HepG2 (cell line): ENCODE data around the gene VCAN. TPM values are rescaled to one million over a fixed set of nuclear protein-coding genes. Genes with fewer than 3 reads are reported as not detected.

Source experiments
- ARNTL ChIP-seq: sonication (generic); formaldehyde crosslinking; IDR thresholded peaks from 2 replicates; pipeline ENCODE4 v1.4.0; 2020; ENCODE audit warnings: mild to moderate bottlenecking, missing genetic modification reagents
- GATA4 ChIP-seq: sonication (generic); IDR thresholded peaks from 2 replicates; pipeline ENCODE4 v1.6.1; 2016; ENCODE audit warnings: antibody characterized with exemption, low read depth, borderline replicate concordance
- KAT7 ChIP-seq: IDR thresholded peaks from 2 replicates; pipeline ENCODE4 v1.6.1; 2018; ENCODE audit warnings: borderline replicate concordance, missing compliant biosample characterization
- KDM5B ChIP-seq: sonication (generic); formaldehyde crosslinking; IDR thresholded peaks from 2 replicates; pipeline ENCODE4 v1.4.0; 2020; ENCODE audit warnings: missing genetic modification reagents, mild to moderate bottlenecking, borderline replicate concordance
- KLF12 ChIP-seq: sonication (generic); formaldehyde crosslinking; IDR thresholded peaks from 2 replicates; pipeline ENCODE4 v1.4.0; 2020; ENCODE audit warnings: missing genetic modification reagents, borderline replicate concordance
- KLF13 ChIP-seq: sonication (generic); formaldehyde crosslinking; IDR thresholded peaks from 2 replicates; pipeline ENCODE4 v1.4.0; 2020; ENCODE audit warnings: mild to moderate bottlenecking, missing genetic modification reagents
- KLF6 ChIP-seq: IDR thresholded peaks from 2 replicates; pipeline ENCODE4 v1.8.0; 2016; ENCODE audit warnings: missing biosample characterization, missing genetic modification reagents
- MED13 ChIP-seq: sonication (generic); formaldehyde crosslinking; IDR thresholded peaks from 2 replicates; pipeline ENCODE4 v1.5.0; 2020; ENCODE audit warnings: missing genetic modification reagents
- ONECUT2 ChIP-seq: sonication (generic); formaldehyde crosslinking; IDR thresholded peaks from 2 replicates; pipeline ENCODE4 v1.4.0; 2020; ENCODE audit warnings: missing genetic modification reagents
- RBFOX2 ChIP-seq: fragments of 200-400 bp; formaldehyde crosslinking; IDR thresholded peaks from 2 replicates; pipeline ENCODE4 v1.6.1; 2017; ENCODE audit warnings: low read depth, mild to moderate bottlenecking, low read length
- ZBTB20 ChIP-seq: sonication (generic); formaldehyde crosslinking; IDR thresholded peaks from 2 replicates; pipeline ENCODE4 v1.8.1; 2023; ENCODE audit warnings: missing genetic modification reagents, low read depth, mild to moderate bottlenecking, borderline replicate concordance
- ZNF501 ChIP-seq: sonication (generic); formaldehyde crosslinking; IDR thresholded peaks from 2 replicates; pipeline ENCODE4 v1.5.1; 2020; ENCODE audit warnings: mild to moderate bottlenecking, moderate library complexity, missing genetic modification reagents
- ZNF569 ChIP-seq: sonication (generic); formaldehyde crosslinking; IDR thresholded peaks from 2 replicates; pipeline ENCODE4 v1.5.0; 2020; ENCODE audit warnings: mild to moderate bottlenecking, missing genetic modification reagents, moderate library complexity, borderline replicate concordance
- ZSCAN29 ChIP-seq: sonication (generic); formaldehyde crosslinking; conservative IDR thresholded peaks from 2 replicates; pipeline ENCODE4 v1.4.0; 2020; ENCODE audit warnings: mild to moderate bottlenecking, missing genetic modification reagents
- polyA plus RNA-seq, 8 experiments: library from polyadenylated mRNA; depleted of rRNA in 3 of 8; stranded (reverse) in 7 of 8; unstranded in 1 of 8; fragments of >200 nt; fragmentation: Illumina TruSeq in 4 of 8; extraction: Trizol in 4 of 8; gene quantifications; 2 replicates each; pipeline versions ENCODE4 v1.2.1 to v1.2.3, GENCODE V29; 2011 to 2016; ENCODE audit warnings: low read depth in 4 of 8, missing spikeins in 1 of 8, mixed read lengths in 1 of 8; ENCODE audit not compliant: insufficient read depth in 1 of 8
- total RNA-seq, 5 experiments: library from RNA; depleted of rRNA; stranded (reverse); fragments of >200 nt; fragmentation: Illumina TruSeq; extraction: Trizol; gene quantifications; 2 replicates each; pipeline ENCODE4 v1.2.3, GENCODE V29; 2016; ENCODE audit warnings: low read depth in 1 of 5
- TF ChIP-seq, protein P1 (sequence below): sonication (generic); formaldehyde crosslinking; IDR thresholded peaks from 2 replicates; pipeline ENCODE4 v1.4.0; 2020; ENCODE audit warnings: mild to moderate bottlenecking, missing genetic modification reagents
- TF ChIP-seq, protein P2 (sequence below): sonication (generic); formaldehyde crosslinking; IDR thresholded peaks from 2 replicates; pipeline ENCODE4 v1.5.0; 2020; ENCODE audit warnings: missing genetic modification reagents
- TF ChIP-seq, protein P3 (sequence below): sonication (generic); formaldehyde crosslinking; IDR thresholded peaks from 2 replicates; pipeline ENCODE4 v1.5.1; 2020; ENCODE audit warnings: missing genetic modification reagents, mild to moderate bottlenecking, borderline replicate concordance
- TF ChIP-seq, protein P4 (sequence below): sonication (generic); formaldehyde crosslinking; conservative IDR thresholded peaks from 2 replicates; pipeline ENCODE4 v1.8.0; 2022; ENCODE audit warnings: missing genetic modification reagents
- TF ChIP-seq, protein P5 (sequence below): sonication (generic); formaldehyde crosslinking; conservative IDR thresholded peaks from 2 replicates; pipeline ENCODE4 v1.4.0; 2020; ENCODE audit warnings: missing genetic modification reagents
- TF ChIP-seq, protein P6 (sequence below): sonication (generic); formaldehyde crosslinking; IDR thresholded peaks from 2 replicates; pipeline ENCODE4 v1.4.0; 2020; ENCODE audit warnings: missing genetic modification reagents; ENCODE audit errors: not compliant biosample characterization
- TF ChIP-seq, protein P7 (sequence below): sonication (generic); formaldehyde crosslinking; IDR thresholded peaks from 2 replicates; pipeline ENCODE4 v1.8.1; 2023; ENCODE audit warnings: mild to moderate bottlenecking, missing genetic modification reagents

The VCAN gene
- total and polyA plus RNA-seq, 2 of the 13 experiments (the other 11 are each of a cell fraction or from before 2014, with no cell fraction given): 1.2 to 3.5 TPM

DNA sequence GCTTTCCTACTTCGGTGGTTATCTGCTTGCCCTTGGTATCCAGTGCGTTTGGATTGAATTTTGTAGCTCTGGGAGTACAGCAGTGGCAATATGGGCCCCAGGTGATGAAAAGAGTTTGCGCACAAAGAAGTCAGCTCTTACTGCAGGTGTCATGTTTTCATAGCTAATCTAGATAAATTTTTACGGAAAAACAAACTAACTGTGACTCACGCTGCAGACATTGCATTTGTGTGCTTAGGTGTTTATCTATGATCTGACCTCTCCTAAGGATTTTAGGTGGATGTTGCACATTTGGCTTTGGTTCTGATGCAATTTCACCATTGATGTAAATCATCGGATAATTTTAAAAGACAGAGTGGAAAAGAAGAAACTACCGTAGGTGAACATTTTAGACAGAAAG, 92.1 kb downstream of the VCAN start (continued):
- TF ChIP-seq ZBTB20 (CRISPR knock-in tag) (no peak), GATA4 (peak; percentile 55; the same call in 1 of the 2 replicates), KLF6 (CRISPR knock-in tag) (no peak), MED13 (CRISPR knock-in tag) (no peak), KDM5B (no peak), ZSCAN29 (no peak), KAT7 (CRISPR knock-in tag) (no peak), ONECUT2 (no peak), ZNF501 (CRISPR knock-in tag) (no peak), ZNF569 (CRISPR knock-in tag) (no peak), RBFOX2 (no peak), ARNTL (no peak), KLF13 (CRISPR knock-in tag) (no peak), KLF12 (CRISPR knock-in tag) (no peak)
- TF ChIP-seq, protein P1, sequence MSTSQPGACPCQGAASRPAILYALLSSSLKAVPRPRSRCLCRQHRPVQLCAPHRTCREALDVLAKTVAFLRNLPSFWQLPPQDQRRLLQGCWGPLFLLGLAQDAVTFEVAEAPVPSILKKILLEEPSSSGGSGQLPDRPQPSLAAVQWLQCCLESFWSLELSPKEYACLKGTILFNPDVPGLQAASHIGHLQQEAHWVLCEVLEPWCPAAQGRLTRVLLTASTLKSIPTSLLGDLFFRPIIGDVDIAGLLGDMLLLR (CRISPR knock-in tag): no peak
- TF ChIP-seq, protein P2, sequence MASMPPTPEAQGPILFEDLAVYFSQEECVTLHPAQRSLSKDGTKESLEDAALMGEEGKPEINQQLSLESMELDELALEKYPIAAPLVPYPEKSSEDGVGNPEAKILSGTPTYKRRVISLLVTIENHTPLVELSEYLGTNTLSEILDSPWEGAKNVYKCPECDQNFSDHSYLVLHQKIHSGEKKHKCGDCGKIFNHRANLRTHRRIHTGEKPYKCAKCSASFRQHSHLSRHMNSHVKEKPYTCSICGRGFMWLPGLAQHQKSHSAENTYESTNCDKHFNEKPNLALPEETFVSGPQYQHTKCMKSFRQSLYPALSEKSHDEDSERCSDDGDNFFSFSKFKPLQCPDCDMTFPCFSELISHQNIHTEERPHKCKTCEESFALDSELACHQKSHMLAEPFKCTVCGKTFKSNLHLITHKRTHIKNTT (CRISPR knock-in tag): no peak
- TF ChIP-seq, protein P3, sequence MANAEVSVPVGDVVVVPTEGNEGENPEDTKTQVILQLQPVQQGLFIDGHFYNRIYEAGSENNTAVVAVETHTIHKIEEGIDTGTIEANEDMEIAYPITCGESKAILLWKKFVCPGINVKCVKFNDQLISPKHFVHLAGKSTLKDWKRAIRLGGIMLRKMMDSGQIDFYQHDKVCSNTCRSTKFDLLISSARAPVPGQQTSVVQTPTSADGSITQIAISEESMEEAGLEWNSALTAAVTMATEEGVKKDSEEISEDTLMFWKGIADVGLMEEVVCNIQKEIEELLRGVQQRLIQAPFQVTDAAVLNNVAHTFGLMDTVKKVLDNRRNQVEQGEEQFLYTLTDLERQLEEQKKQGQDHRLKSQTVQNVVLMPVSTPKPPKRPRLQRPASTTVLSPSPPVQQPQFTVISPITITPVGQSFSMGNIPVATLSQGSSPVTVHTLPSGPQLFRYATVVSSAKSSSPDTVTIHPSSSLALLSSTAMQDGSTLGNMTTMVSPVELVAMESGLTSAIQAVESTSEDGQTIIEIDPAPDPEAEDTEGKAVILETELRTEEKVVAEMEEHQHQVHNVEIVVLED (CRISPR knock-in tag): no peak
- TF ChIP-seq, protein P4, sequence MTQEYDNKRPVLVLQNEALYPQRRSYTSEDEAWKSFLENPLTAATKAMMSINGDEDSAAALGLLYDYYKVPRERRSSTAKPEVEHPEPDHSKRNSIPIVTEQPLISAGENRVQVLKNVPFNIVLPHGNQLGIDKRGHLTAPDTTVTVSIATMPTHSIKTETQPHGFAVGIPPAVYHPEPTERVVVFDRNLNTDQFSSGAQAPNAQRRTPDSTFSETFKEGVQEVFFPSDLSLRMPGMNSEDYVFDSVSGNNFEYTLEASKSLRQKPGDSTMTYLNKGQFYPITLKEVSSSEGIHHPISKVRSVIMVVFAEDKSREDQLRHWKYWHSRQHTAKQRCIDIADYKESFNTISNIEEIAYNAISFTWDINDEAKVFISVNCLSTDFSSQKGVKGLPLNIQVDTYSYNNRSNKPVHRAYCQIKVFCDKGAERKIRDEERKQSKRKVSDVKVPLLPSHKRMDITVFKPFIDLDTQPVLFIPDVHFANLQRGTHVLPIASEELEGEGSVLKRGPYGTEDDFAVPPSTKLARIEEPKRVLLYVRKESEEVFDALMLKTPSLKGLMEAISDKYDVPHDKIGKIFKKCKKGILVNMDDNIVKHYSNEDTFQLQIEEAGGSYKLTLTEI: no peak
- TF ChIP-seq, protein P5, sequence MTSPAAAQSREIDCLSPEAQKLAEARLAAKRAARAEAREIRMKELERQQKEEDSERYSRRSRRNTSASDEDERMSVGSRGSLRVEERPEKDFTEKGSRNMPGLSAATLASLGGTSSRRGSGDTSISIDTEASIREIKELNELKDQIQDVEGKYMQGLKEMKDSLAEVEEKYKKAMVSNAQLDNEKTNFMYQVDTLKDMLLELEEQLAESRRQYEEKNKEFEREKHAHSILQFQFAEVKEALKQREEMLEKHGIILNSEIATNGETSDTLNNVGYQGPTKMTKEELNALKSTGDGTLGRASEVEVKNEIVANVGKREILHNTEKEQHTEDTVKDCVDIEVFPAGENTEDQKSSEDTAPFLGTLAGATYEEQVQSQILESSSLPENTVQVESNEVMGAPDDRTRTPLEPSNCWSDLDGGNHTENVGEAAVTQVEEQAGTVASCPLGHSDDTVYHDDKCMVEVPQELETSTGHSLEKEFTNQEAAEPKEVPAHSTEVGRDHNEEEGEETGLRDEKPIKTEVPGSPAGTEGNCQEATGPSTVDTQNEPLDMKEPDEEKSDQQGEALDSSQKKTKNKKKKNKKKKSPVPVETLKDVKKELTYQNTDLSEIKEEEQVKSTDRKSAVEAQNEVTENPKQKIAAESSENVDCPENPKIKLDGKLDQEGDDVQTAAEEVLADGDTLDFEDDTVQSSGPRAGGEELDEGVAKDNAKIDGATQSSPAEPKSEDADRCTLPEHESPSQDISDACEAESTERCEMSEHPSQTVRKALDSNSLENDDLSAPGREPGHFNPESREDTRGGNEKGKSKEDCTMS (CRISPR knock-in tag): no peak
- TF ChIP-seq, protein P6, sequence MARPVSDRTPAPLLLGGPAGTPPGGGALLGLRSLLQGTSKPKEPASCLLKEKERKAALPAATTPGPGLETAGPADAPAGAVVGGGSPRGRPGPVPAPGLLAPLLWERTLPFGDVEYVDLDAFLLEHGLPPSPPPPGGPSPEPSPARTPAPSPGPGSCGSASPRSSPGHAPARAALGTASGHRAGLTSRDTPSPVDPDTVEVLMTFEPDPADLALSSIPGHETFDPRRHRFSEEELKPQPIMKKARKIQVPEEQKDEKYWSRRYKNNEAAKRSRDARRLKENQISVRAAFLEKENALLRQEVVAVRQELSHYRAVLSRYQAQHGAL (CRISPR knock-in tag): no peak
- TF ChIP-seq, protein P7, sequence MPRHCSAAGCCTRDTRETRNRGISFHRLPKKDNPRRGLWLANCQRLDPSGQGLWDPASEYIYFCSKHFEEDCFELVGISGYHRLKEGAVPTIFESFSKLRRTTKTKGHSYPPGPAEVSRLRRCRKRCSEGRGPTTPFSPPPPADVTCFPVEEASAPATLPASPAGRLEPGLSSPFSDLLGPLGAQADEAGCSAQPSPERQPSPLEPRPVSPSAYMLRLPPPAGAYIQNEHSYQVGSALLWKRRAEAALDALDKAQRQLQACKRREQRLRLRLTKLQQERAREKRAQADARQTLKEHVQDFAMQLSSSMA (CRISPR knock-in tag): no peak
